Transverse colon (tissue), 4 donors: ENCODE results near the gene VAV1.

Experiments
- CTCF ChIP-seq, 5 experiments: fragments of 200-600 bp in 3 of 5; fragments of 450-650 bp in 2 of 5; sonication (generic) in 3 of 5; IDR thresholded peaks; 1 replicate in 2 of 5; 2 replicates in 3 of 5; pipeline ENCODE4 v1.5.1; 2016 to 2017; ENCODE audit warnings: antibody characterized with exemption in 5 of 5, inconsistent platforms in 3 of 5, mild to moderate bottlenecking in 2 of 5, moderate library complexity in 1 of 5
- EP300 ChIP-seq: sonication (generic); formaldehyde crosslinking; IDR thresholded peaks from one replicate; pipeline ENCODE4 v1.6.1; 2017; ENCODE audit warnings: antibody characterized with exemption, low read depth
- POLR2A ChIP-seq: fragments of 450-650 bp; IDR thresholded peaks from one replicate; pipeline ENCODE4 v1.6.1; 2016; ENCODE audit warnings: antibody characterized with exemption, mild to moderate bottlenecking, moderate library complexity
- POLR2AphosphoS5 ChIP-seq, 3 donors: sonication (generic); formaldehyde crosslinking; IDR thresholded peaks; one replicate each; pipeline ENCODE4 v1.6.1; 2016; ENCODE audit warnings: antibody characterized with exemption in 3 of 3

- TF ChIP-seq POLR2A (no peak), CTCF (IDR thresholded peaks at IDR 0.05) (no peak), EP300 (no peak), POLR2AphosphoS5 (IDR thresholded peaks at IDR 0.05) (no peak)
Measured at GRCh38 chr19:6779206-6779605, 6.7 kb downstream of the VAV1 start.
